22Rv1 (cell line): Measurements from ENCODE around the gene ACVR1B.

Experiments
- H3K27ac ChIP-seq: fragments of 450-650 bp; 2 replicates; pipeline ENCODE4 v1.5.1; 2017
- ZFX ChIP-seq: fragments of 450-650 bp; IDR thresholded peaks from 2 replicates; pipeline ENCODE4 v1.6.1; 2017; ENCODE audit warnings: antibody characterized with exemption, borderline replicate concordance
- TF ChIP-seq, protein P1 (sequence below): fragments of 450-650 bp; IDR thresholded peaks from 2 replicates; pipeline ENCODE4 v1.5.1; 2017; ENCODE audit warnings: mild to moderate bottlenecking

ACVR1B gene

DNA sequence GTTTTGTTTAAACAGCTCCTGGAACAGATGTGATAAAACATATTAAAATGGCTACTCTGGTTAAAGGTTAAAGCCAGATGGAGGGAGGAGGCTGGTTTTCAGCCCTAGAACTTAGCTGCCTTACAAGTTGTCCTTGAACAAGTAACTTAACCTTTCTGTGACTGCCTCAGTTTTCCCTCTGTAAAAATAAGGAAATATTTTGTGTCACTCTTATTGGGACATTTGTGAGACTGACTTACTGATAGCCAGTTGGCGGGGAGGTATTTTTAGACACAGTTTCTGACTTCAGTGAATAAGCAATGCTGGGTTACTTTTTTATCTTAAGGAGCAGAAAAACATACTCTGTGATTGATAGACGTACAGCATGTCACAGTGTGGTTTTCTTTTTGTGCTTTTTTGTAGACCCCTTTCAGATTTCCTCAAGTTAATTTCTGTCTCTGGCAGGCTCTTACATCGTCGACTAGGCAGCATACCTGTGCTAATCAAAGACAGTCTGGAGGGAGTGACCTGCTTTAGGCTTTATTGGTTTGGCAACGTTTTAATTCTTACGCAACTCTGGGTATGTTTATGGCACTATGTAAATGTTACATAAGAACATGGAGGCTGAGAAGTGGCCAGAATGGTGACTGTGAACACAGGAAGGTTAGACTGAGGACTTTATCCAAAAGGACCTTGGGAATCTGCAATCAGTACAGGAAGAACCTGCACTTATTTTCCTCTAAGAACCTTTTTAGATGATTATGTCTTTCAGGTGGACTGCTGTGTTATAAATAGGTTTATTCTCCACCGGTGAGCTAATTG, 3.3 kb downstream of the ACVR1B start:
- TF ChIP-seq, protein P1, sequence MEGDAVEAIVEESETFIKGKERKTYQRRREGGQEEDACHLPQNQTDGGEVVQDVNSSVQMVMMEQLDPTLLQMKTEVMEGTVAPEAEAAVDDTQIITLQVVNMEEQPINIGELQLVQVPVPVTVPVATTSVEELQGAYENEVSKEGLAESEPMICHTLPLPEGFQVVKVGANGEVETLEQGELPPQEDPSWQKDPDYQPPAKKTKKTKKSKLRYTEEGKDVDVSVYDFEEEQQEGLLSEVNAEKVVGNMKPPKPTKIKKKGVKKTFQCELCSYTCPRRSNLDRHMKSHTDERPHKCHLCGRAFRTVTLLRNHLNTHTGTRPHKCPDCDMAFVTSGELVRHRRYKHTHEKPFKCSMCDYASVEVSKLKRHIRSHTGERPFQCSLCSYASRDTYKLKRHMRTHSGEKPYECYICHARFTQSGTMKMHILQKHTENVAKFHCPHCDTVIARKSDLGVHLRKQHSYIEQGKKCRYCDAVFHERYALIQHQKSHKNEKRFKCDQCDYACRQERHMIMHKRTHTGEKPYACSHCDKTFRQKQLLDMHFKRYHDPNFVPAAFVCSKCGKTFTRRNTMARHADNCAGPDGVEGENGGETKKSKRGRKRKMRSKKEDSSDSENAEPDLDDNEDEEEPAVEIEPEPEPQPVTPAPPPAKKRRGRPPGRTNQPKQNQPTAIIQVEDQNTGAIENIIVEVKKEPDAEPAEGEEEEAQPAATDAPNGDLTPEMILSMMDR, result no peak
- TF ChIP-seq ZFX, result no peak
- H3K27ac ChIP-seq, result peak overlapping the region; percentile 62

DNA sequence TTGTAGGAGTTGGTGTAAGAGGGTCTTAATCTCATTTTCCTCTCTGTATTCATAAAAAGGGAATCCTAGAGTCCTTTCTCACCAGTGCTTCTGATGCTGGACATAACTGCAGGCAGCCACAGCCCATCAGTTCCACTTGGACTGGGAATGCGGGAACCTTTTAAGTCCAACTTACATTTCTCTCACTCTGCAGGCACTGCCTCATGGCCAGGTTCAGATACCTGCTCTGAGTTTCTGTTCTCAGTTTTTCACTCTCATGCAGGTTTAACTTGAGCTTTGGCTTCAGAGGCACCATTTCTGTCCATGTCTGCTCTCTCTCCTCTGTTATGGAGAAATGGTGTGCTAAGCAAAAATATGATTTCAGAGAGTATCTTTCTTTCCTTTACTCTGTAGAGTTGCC, 4.2 kb downstream of the ACVR1B start:
- peak overlapping the region; percentile 62 for H3K27ac ChIP-seq
- TF ChIP-seq ZFX, result no peak
- TF ChIP-seq, protein P1, result no peak

DNA sequence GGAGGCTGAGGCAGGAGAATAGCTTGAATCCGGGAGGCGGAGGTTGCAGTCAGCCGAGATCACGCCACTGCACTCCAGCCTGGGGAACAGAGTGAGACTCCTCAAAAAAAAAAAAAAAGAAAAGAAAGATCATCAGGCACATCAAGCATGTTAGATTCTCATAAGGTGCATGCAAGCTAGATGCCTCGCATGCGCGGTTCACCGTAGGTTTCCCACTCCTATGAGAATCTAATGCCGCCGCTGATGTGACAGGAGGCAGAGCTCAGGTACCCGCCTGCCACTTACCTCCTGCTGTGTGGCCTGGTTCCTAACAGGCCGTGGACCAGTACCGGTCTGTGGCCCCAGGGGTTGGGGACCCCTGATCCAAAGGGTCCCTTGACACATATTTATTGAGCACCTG, 7.0 kb downstream of the ACVR1B start:
- no peak for TF ChIP-seq ZFX
- TF ChIP-seq, protein P1, result no peak

DNA sequence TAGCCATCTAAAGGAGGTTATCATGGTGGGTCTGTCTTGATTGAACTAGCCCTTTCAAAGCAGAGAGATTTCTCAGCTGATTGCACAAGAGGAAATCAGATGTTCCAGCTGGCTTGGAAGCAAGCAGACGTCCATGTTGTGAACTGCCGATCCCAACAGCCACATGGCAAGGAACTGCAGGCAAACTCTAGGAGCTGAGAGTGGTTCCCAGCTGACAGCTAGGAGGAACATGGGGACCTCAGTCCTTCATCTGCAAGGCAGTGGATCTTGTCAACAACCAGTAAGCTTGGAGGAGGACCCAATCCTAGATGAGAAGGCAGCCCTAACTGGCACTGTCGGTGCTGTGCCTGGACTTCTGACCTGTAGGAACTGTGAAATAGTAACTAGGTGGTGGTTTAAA, 7.7 kb downstream of the ACVR1B start:
- H3K27ac ChIP-seq, result no peak overlapping the region
- TF ChIP-seq, protein P1, result no peak
- no peak for TF ChIP-seq ZFX

More for the DNA sequence above, 7.0 kb downstream of the ACVR1B start:
- no peak overlapping the region for H3K27ac ChIP-seq

DNA sequence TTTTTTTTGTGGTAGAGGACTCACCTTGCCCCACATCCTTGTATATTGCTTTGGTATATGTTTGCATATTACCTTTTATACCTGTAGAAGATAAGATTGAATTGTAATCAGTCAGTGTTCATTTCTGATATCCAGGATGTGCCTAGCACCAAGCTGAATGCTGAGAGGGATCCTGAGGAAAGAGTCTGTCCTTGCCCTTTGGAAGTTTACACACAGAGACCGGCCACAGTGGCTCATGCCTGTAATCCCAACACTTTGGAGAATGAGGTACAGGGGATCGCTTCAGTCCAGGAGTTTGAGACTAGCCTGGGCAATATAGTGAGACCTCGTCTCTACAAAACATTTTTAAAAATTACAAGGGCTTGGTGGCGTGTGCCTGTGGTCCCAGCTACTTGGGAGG, 8.4 kb downstream of the ACVR1B start:
- no peak overlapping the region for H3K27ac ChIP-seq
- TF ChIP-seq ZFX, result no peak
- TF ChIP-seq, protein P1, result no peak

DNA sequence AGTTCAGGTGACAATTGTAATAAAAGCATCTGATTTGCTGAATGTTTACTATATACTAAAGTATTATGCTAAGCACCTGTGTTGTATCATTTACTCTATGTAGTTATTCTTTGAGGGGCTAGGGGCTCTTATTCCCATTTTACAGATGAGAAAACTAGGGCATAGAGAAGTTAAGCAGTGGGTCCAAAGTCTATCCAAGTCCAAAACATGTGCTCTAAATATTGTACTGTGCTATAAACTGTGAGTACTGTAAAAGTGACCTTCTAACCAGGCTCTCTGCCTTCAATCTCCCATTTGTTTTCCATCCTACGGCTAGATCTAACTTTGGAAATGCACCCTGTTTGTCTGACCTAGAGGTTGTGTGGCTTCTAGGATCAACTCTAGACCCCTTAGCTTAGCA, 9.0 kb downstream of the ACVR1B start:
- H3K27ac ChIP-seq, result peak overlapping the region; percentile 48; the same call in 1 of the 2 replicates
- no peak for TF ChIP-seq ZFX
- TF ChIP-seq, protein P1, result no peak

DNA sequence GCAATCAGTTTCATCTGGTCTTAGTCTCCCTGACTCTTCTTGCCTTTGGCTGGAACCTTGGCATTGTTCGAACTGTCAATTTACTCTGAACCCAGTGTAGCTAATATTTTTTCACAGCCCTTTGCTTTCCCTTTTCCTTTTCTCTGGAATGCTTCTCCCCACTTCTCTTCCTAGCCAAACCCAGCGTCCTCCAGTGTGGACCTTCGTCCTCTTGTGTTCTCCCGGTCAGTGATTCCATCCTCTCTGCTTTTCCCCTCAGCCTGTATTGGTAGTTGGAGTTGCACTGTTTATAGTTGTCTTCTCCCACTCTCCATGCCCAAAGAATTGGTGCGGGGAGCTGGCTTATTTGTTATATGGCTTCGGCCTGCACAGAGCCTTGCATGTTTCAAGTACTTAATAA, 9.4 kb downstream of the ACVR1B start:
- peak overlapping the region; percentile 48; the same call in 1 of the 2 replicates for H3K27ac ChIP-seq
- TF ChIP-seq, protein P1, result no peak
- no peak for TF ChIP-seq ZFX
